HG03066 (cell line): Measurements from ENCODE around the gene PCNX1.
"Not testable (repeated sequence)": the region's sequence is repeated elsewhere in the genome, so short reads cannot be mapped to it uniquely, and the experiment has no call there.

Experiments
- ATAC-seq: cut with Tn5 transposase; IDR thresholded peaks from one replicate; pipeline ENCODE4 v1.9.1; 2021; ENCODE audit warnings: low read depth; ENCODE audit not compliant: unreplicated experiment

The PCNX1 gene

GRCh38 chr14:71005076-71005475, 97.8 kb downstream of the PCNX1 start:
- no peak for ATAC-seq

GRCh38 chr14:71006200-71006563, 98.9 kb downstream of the PCNX1 start:
- no peak for ATAC-seq

- no peak for ATAC-seq
These were observed 104.2 kb downstream of the PCNX1 start for GRCh38 chr14:71011479-71011878.

- ATAC-seq: no peak
These were observed 105.6 kb downstream of the PCNX1 start for GRCh38 chr14:71012888-71013287.

- ATAC-seq: no peak
These were observed 106.4 kb downstream of the PCNX1 start for GRCh38 chr14:71013551-71014192.

- ATAC-seq: not testable (repeated sequence)
These were observed 112.7 kb downstream of the PCNX1 start for GRCh38 chr14:71019917-71020316.

GRCh38 chr14:71021347-71022011, 114.2 kb downstream of the PCNX1 start:
- no peak for ATAC-seq

- ATAC-seq: no peak
These were observed 115.0 kb downstream of the PCNX1 start for GRCh38 chr14:71022012-71022869.

GRCh38 chr14:71022939-71023338, 115.7 kb downstream of the PCNX1 start:
- ATAC-seq: no peak

GRCh38 chr14:71029236-71029781, 122.0 kb downstream of the PCNX1 start:
- no peak for ATAC-seq

GRCh38 chr14:71031000-71031399, 123.7 kb downstream of the PCNX1 start:
- ATAC-seq: no peak

- no peak for ATAC-seq
These were observed 129.2 kb downstream of the PCNX1 start for GRCh38 chr14:71036433-71036832.

- no peak for ATAC-seq
These were observed 141.1 kb downstream of the PCNX1 start for GRCh38 chr14:71048393-71048792.

- no peak for ATAC-seq
These were observed 142.3 kb downstream of the PCNX1 start for GRCh38 chr14:71049435-71050133.

GRCh38 chr14:71050227-71050823, 143.1 kb downstream of the PCNX1 start:
- no peak for ATAC-seq

- ATAC-seq: no peak
These were observed 147.4 kb downstream of the PCNX1 start for GRCh38 chr14:71054706-71055105.

- no peak for ATAC-seq
These were observed 148.9 kb downstream of the PCNX1 start for GRCh38 chr14:71056168-71056567.

- no peak for ATAC-seq
These were observed 153.0 kb downstream of the PCNX1 start for GRCh38 chr14:71060274-71060673.

- ATAC-seq: no peak
These were observed 153.7 kb downstream of the PCNX1 start for GRCh38 chr14:71060825-71061455.

- ATAC-seq: no peak
These were observed 154.2 kb downstream of the PCNX1 start for GRCh38 chr14:71061458-71061857.
